HG02623 (cell line): Measurements from ENCODE around the gene UBE2R2.
"Not testable (repeated sequence)": the region's sequence is repeated elsewhere in the genome, so short reads cannot be mapped to it uniquely, and the experiment has no call there.

Experiments used
- ATAC-seq: cut with Tn5 transposase; IDR thresholded peaks from one replicate; pipeline ENCODE4 v1.9.1; 2021; ENCODE audit warnings: moderate library complexity; ENCODE audit not compliant: unreplicated experiment

UBE2R2 gene

GRCh38 chr9:33837138-33837537 lies 20.2 kb downstream of the UBE2R2 start:
- ATAC-seq = no peak

- ATAC-seq = no peak
Observed at GRCh38 chr9:33840381-33840780, 23.4 kb downstream of the UBE2R2 start.

GRCh38 chr9:33843312-33843961 lies 26.5 kb downstream of the UBE2R2 start:
- ATAC-seq = no peak

GRCh38 chr9:33846231-33846630 lies 29.3 kb downstream of the UBE2R2 start:
- ATAC-seq = no peak

- not testable (repeated sequence) for ATAC-seq
Observed at GRCh38 chr9:33847894-33848205, 30.9 kb downstream of the UBE2R2 start.

- no peak for ATAC-seq
Observed at GRCh38 chr9:33850267-33850629, 33.3 kb downstream of the UBE2R2 start.

- ATAC-seq = no peak
Observed at GRCh38 chr9:33850677-33851076, 33.7 kb downstream of the UBE2R2 start.

GRCh38 chr9:33851301-33851700 lies 34.3 kb downstream of the UBE2R2 start:
- no peak for ATAC-seq

- no peak for ATAC-seq
Observed at GRCh38 chr9:33852216-33852826, 35.4 kb downstream of the UBE2R2 start.

GRCh38 chr9:33856247-33856646 lies 39.3 kb downstream of the UBE2R2 start:
- ATAC-seq = no peak

GRCh38 chr9:33858423-33858822 lies 41.5 kb downstream of the UBE2R2 start:
- ATAC-seq = no peak

GRCh38 chr9:33860200-33860871 lies 43.4 kb downstream of the UBE2R2 start:
- no peak for ATAC-seq

GRCh38 chr9:33861917-33862453 lies 45.0 kb downstream of the UBE2R2 start:
- no peak for ATAC-seq

GRCh38 chr9:33863027-33863426 lies 46.1 kb downstream of the UBE2R2 start:
- not testable (repeated sequence) for ATAC-seq

- ATAC-seq = no peak
Observed at GRCh38 chr9:33867747-33868439, 50.9 kb downstream of the UBE2R2 start.

- ATAC-seq = no peak
Observed at GRCh38 chr9:33868440-33868973, 51.5 kb downstream of the UBE2R2 start.

- ATAC-seq = not testable (repeated sequence)
Observed at GRCh38 chr9:33869243-33869642, 52.3 kb downstream of the UBE2R2 start.

GRCh38 chr9:33877727-33878489 lies 60.9 kb downstream of the UBE2R2 start:
- ATAC-seq = no peak

GRCh38 chr9:33878691-33879366 lies 61.9 kb downstream of the UBE2R2 start:
- ATAC-seq = no peak
